DND-41 (cell line): ENCODE data around the gene RCAN2.

Experiments used
- ATAC-seq: fragments of 200-7000 bp; cut with Tn5 transposase; 3 replicates; pipeline ENCODE4 v1.9.1; 2021; ENCODE audit warnings: low read depth; ENCODE audit not compliant: insufficient read depth
- DNase-seq: peaks from one replicate; pipeline ENCODE4 v3.0.0-alpha.2; 2020
- H2AFZ ChIP-seq: 2 replicates; pipeline ENCODE4 v1.6.0; 2012; ENCODE audit warnings: low read depth, low read length
- H3K27ac ChIP-seq: 2 replicates; pipeline ENCODE4 v1.5.1; 2012; ENCODE audit warnings: low read length, inconsistent platforms
- H3K27me3 ChIP-seq: fragments of 200-600 bp; sonication (generic); 2 replicates; pipeline ENCODE4 v1.6.0; 2012; ENCODE audit warnings: low read length, mild to moderate bottlenecking, inconsistent platforms; ENCODE audit not compliant: insufficient read depth, poor library complexity
- H3K36me3 ChIP-seq: 2 replicates; pipeline ENCODE4 v1.5.1; 2012; ENCODE audit warnings: low read length, inconsistent platforms; ENCODE audit not compliant: insufficient read depth
- H3K4me1 ChIP-seq: 2 replicates; pipeline ENCODE4 v1.5.1; 2012; ENCODE audit warnings: mild to moderate bottlenecking, low read length; ENCODE audit not compliant: insufficient read depth
- H3K4me2 ChIP-seq: 2 replicates; pipeline ENCODE4 v1.6.0; 2012; ENCODE audit warnings: mild to moderate bottlenecking, moderate library complexity, low read length, inconsistent platforms; ENCODE audit not compliant: insufficient read depth
- H3K4me3 ChIP-seq, 2 experiments: fragments of 200-600 bp in 1 of 2; shearing (Covaris generic) in 1 of 2; 2 replicates each; pipeline ENCODE4 v1.5.1; 2012 to 2016; ENCODE audit warnings: inconsistent platforms in 2 of 2, low read length in 2 of 2, mild to moderate bottlenecking in 2 of 2, low read depth in 1 of 2, moderate library complexity in 1 of 2
- H3K79me2 ChIP-seq: 2 replicates; pipeline ENCODE4 v1.6.0; 2012; ENCODE audit warnings: low read length, inconsistent platforms; ENCODE audit not compliant: insufficient read depth
- H3K9ac ChIP-seq: 2 replicates; pipeline ENCODE4 v1.6.0; 2012; ENCODE audit warnings: low read depth, mild to moderate bottlenecking, inconsistent platforms, low read length, moderate library complexity
- H3K9me3 ChIP-seq: 2 replicates; pipeline ENCODE4 v1.5.1; 2012; ENCODE audit warnings: low read length, moderate library complexity, mild to moderate bottlenecking, inconsistent platforms; ENCODE audit not compliant: insufficient read depth, severe bottlenecking
- H4K20me1 ChIP-seq: 2 replicates; pipeline ENCODE4 v1.6.0; 2012; ENCODE audit warnings: low read length; ENCODE audit not compliant: insufficient read depth
- EZH2 ChIP-seq: IDR thresholded peaks from 3 replicates; pipeline ENCODE4 v1.6.1; 2012; ENCODE audit warnings: borderline replicate concordance, low read depth, mild to moderate bottlenecking, moderate library complexity, low read length, inconsistent platforms; ENCODE audit not compliant: severe bottlenecking
- TF ChIP-seq, protein P1 (sequence below): IDR thresholded peaks from 2 replicates; pipeline ENCODE4 v1.5.1; 2012; ENCODE audit warnings: borderline replicate concordance, low read length, moderate library complexity, mild to moderate bottlenecking; ENCODE audit not compliant: poor library complexity, severe bottlenecking; ENCODE audit errors: extremely low read depth

RCAN2 gene

DNA sequence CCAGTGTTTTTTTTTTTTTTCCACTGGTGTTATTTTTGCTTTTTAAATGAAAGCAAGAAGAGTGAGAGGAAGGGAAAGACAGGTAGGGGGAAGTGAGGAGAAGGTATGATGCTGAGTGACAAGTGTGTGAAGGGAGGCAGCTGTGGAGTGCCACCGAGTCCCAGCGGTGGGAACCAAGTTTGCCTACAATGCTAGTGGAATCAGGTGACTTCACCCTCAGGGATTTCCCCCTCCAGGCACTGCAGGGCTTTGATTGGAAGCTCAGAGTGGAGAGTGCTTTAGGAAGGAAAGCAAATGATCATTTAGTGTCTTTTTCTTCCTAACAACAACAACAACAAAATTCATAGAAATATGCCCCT, 200.0 kb downstream of the RCAN2 start:
- Histone ChIP-seq H3K79me2 (no peaks in the 10 kb centered on the region), H3K36me3 (no peaks in the 10 kb centered on the region), H3K9me3 (no peaks in the 10 kb centered on the region), H2AFZ (no peak overlapping the region), H3K4me1 (no peaks in the 10 kb centered on the region), H3K4me2 (no peak overlapping the region), H3K27me3 (peaks cover 28% of the 10 kb centered on the region), H4K20me1 (no peaks in the 10 kb centered on the region), H3K9ac (no peak overlapping the region), H3K27ac (no peak overlapping the region), H3K4me3 (no peak overlapping the region)
- no peak for ATAC-seq
- TF ChIP-seq, protein P1, sequence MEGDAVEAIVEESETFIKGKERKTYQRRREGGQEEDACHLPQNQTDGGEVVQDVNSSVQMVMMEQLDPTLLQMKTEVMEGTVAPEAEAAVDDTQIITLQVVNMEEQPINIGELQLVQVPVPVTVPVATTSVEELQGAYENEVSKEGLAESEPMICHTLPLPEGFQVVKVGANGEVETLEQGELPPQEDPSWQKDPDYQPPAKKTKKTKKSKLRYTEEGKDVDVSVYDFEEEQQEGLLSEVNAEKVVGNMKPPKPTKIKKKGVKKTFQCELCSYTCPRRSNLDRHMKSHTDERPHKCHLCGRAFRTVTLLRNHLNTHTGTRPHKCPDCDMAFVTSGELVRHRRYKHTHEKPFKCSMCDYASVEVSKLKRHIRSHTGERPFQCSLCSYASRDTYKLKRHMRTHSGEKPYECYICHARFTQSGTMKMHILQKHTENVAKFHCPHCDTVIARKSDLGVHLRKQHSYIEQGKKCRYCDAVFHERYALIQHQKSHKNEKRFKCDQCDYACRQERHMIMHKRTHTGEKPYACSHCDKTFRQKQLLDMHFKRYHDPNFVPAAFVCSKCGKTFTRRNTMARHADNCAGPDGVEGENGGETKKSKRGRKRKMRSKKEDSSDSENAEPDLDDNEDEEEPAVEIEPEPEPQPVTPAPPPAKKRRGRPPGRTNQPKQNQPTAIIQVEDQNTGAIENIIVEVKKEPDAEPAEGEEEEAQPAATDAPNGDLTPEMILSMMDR, result no peak
- no peak for TF ChIP-seq EZH2
- no peak for DNase-seq

DNA sequence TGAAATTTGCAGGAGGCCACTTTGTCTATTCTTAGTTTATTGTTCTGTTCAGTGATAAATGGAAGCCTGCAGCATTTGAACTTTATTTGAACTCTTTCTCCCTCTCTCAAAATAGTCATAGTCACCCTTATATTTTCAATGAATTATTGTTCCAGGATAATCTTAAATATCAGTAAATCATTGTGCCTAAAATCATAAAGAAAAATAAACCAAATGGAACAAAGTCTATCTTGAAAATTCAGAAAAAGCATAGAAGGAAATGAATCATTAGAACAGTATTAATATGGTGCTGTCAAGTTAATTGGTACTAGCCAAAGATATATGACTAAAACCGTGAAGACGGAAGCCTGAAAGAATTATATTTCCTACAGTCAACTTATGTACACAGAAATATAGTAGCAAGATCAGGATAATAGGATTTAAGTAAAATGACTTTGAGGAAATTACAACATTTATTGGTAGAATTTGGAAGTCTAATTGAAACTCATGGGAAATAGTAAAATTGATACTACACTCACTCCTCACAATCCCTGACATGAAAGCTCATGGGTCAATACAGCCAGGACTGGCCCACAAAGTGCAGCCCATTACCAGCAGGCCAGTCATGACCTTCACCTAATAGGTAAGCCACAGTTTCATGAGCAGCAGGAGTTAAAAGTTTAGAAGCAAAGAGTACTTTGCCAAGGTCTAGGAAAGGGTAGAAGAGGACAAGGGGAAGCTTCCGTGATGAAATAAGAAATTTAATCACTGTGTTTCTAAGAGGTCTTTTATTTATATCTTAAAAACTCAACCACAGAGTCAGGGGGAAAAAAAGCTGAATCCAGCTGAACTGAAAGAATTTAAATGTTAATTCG, 200.6 kb downstream of the RCAN2 start:
- no peak overlapping the region for H3K9ac ChIP-seq
- ATAC-seq (no peak), DNase-seq (no peak)
- no peaks in the 10 kb centered on the region for H3K36me3 ChIP-seq
- H3K27ac ChIP-seq, result no peak overlapping the region
- H3K4me1 ChIP-seq, result no peaks in the 10 kb centered on the region
- H3K4me2 ChIP-seq, result no peak overlapping the region
- H4K20me1 ChIP-seq, result no peaks in the 10 kb centered on the region
- H3K4me3 ChIP-seq, result no peak overlapping the region
- no peaks in the 10 kb centered on the region for H3K9me3 ChIP-seq
- no peak for TF ChIP-seq EZH2
- TF ChIP-seq, protein P1, result no peak
- H2AFZ ChIP-seq, result no peak overlapping the region
- H3K27me3 ChIP-seq, result peaks cover 24% of the 10 kb centered on the region
- H3K79me2 ChIP-seq, result no peaks in the 10 kb centered on the region

DNA sequence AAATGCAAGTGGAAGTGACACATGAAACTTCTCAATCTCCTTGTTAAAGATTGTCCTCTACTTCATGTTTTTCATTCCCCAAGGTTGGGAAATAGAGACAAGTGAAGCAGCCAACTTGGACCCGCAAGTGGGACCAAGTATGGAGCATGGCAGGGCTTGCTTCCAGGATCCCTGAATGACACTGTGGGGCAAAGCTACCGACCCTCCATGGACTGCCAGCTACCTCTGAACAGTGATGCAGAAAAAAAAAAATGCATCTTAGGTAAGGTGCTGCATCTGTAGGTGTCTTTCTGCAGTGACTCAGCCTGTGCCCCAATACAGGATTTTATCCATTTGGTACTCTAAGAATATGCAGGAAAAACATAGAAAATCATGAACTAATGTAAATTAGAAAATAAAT, 201.4 kb downstream of the RCAN2 start:
- no peak overlapping the region for H3K9ac ChIP-seq
- no peaks in the 10 kb centered on the region for H3K79me2 ChIP-seq
- H2AFZ ChIP-seq, result no peak overlapping the region
- no peak for DNase-seq
- H3K27me3 ChIP-seq, result peaks cover 24% of the 10 kb centered on the region
- no peak overlapping the region for H3K4me3 ChIP-seq
- no peaks in the 10 kb centered on the region for H3K9me3 ChIP-seq
- no peak overlapping the region for H3K27ac ChIP-seq
- H4K20me1 ChIP-seq, result no peaks in the 10 kb centered on the region
- ATAC-seq, result no peak
- H3K4me1 ChIP-seq, result no peaks in the 10 kb centered on the region
- no peaks in the 10 kb centered on the region for H3K36me3 ChIP-seq
- TF ChIP-seq EZH2, result no peak
- TF ChIP-seq, protein P1, result no peak
- no peak overlapping the region for H3K4me2 ChIP-seq

DNA sequence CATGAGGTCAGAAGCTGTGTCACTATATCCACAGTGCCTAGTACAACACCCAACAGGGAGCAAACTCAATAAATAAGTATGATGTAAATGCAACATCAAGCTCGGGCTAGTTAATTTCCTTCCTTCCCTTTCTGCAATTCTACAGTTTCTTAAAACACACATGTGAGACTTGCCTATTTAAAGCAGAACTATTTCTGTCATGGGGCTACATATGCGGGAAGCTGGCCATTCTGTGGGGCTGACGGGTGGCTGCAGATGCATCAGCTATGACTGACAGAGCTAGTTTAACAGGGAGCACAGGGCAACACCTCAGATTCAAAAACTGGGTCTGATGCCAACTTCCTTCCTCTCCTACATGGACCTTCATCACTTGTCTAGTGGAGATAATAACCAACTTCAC, 202.4 kb downstream of the RCAN2 start:
- H3K9me3 ChIP-seq, result no peaks in the 10 kb centered on the region
- H3K4me1 ChIP-seq, result no peaks in the 10 kb centered on the region
- no peaks in the 10 kb centered on the region for H4K20me1 ChIP-seq
- no peak for TF ChIP-seq EZH2
- TF ChIP-seq, protein P1, result no peak
- H2AFZ ChIP-seq, result no peak overlapping the region
- no peak overlapping the region for H3K4me2 ChIP-seq
- H3K9ac ChIP-seq, result no peak overlapping the region
- no peak for ATAC-seq
- H3K27me3 ChIP-seq, result peaks cover 24% of the 10 kb centered on the region
- no peaks in the 10 kb centered on the region for H3K36me3 ChIP-seq
- no peaks in the 10 kb centered on the region for H3K79me2 ChIP-seq
- no peak overlapping the region for H3K4me3 ChIP-seq
- DNase-seq, result no peak
- H3K27ac ChIP-seq, result no peak overlapping the region
